GM12891 (cell line): ENCODE results near the gene DGKI.

Experiments
- POLR2A ChIP-seq: IDR thresholded peaks from 2 replicates; pipeline ENCODE4 v1.6.1; 2011; ENCODE audit warnings: low read depth, low read length, control low read depth
- POU2F2 ChIP-seq: IDR thresholded peaks from 2 replicates; pipeline ENCODE4 v1.6.1; 2011; ENCODE audit warnings: low read depth, mild to moderate bottlenecking, control low read depth, low read length, moderate library complexity

- TF ChIP-seq POU2F2 (no peak), POLR2A (no peak)
Observed at GRCh38 chr7:137862964-137863363, 16.2 kb upstream of the DGKI start.
